CMK (cell line): ENCODE data around the gene ACSF2.

ENCODE experiments used
- DNase-seq: peaks from one replicate; pipeline ENCODE4 v3.0.0-alpha.2; 2010; ENCODE audit warnings: low read depth

The ACSF2 gene

DNA sequence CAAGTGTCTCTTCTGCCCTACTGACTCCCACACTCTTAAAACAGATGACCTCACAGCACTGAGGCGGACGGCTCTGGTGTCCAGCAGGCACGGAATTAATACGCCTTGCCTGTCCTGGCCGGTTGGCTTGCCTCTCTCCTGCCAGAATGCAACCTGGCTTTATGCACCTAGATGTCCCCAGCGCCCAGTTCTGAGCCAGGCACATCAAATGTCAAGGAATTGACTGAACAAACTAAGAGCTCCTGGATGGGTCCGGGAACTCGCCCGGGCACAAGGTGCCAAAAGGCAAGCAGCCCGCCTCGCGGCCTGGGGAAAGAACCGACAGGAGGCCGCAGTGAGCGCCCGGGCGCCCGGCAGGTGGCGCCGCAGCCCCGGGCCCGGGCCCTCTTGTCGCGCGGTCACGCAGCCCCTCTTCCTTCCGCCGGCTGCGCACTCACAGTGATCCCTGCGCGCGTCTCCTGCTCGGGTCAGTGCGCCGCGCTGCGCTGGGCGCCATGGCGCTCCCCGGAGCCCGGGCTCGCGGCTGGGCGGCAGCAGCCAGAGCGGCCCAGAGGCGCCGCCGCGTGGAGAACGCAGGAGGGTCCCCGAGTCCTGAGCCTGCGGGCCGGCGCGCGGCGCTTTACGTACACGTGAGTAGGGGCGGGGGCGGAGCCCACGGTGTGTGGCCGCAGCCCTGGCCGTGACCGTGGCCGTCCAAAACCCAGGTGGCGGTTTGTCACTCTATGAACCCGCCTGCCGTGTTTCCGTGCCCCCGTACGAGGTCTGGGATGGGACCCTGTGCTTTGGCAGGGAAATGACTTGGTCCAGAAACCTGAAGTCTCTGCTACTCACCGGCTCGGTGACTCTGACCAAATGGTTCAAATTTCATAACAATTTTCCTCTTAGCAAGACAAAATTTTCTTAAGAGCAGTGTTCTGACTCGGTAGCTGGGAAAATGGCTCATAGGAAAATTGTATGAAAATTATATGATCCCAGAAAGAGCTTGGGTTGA is 52.7 kb downstream of the ACSF2 start, which contains the start of gene RSAD1:
Gene RSAD1, plus strand, starts transcription at position 470 of the 991 bp plus-strand sequence. Its CDS starts 25 bp downstream, at position 495.
- DNase-seq: peak; percentile 89

GRCh38 chr17:50479522-50480141 is 53.6 kb downstream of the ACSF2 start:
- DNase-seq: peak; percentile 82

DNA sequence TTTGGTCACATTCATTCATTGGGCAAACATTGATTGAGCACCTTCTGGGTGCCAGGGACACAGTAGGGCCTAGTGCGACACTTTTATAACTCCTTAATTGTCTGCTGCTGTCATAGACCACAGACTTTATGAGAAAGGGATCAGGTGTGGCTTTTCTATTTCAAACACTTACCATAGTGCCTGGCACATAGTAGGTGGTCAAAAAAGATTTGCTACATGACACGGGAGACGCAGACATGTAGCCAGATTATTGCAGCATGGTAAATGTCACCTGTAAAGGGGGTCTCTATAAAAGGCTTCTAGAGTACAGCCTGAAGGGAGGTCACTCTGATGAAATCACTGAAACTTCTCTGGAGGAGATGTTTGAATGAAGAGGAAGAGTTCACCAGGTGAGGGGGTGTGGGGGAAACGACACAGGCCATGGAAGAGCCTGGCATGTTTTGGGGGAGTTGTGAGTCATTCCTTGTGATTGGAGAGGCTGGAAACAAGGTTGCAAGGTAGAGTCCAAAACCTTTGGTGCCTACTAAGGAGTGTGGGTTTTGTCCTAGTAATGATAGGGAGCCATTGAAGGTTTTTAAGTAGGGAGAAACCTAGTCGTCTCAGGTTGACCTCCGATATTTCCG is 54.2 kb downstream of the ACSF2 start:
- no peak for DNase-seq

- no peak for DNase-seq
Observed at GRCh38 chr17:50480854-50481490, 55.0 kb downstream of the ACSF2 start.

DNA sequence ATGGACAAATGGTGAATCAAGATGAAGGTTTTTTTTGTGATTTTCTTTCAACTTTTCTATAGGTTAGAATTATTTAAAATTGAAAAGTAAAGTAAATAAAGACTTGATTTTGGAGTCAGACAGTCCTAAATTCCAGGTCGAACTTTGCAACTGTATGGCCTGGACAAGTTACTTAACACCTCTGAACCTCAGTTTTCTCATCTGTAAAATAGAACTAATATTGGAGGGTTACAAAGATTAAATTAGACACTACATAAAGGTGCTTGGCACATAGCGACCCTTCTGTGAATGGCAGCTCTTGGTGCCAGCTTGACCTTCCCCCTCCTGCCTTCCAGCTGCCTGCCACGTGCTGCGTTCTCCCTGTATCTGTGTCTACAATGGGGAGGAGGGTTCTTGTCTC is 55.6 kb downstream of the ACSF2 start:
- DNase-seq: no peak

DNA sequence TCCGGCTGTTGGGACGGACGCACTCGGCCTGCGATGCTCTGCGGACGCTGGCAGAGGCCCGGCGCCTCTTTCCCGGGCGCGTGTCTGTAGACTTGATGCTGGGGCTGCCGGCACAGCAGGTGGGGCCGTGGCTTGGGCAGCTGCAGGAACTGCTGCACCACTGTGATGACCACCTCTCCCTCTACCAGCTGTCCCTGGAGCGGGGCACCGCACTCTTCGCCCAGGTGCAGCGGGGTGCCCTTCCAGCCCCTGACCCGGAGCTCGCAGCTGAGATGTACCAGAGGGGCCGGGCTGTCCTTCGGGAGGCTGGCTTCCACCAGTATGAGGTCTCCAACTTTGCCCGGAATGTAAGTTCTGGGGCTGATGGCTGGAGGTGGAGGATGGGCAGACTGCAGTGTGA is 56.1 kb downstream of the ACSF2 start:
- no peak for DNase-seq

GRCh38 chr17:50482516-50482915 is 56.5 kb downstream of the ACSF2 start:
- DNase-seq: peak; percentile 47

GRCh38 chr17:50483266-50483665 is 57.2 kb downstream of the ACSF2 start:
- no peak for DNase-seq

- DNase-seq: no peak
Observed at GRCh38 chr17:50484386-50485155, 58.6 kb downstream of the ACSF2 start.

GRCh38 chr17:50487213-50488096 is 61.4 kb downstream of the ACSF2 start:
- DNase-seq: no peak

- DNase-seq: no peak
Observed at GRCh38 chr17:50488880-50489279, 62.9 kb downstream of the ACSF2 start.

- DNase-seq: no peak
Observed at GRCh38 chr17:50491505-50491904, 65.5 kb downstream of the ACSF2 start.

- DNase-seq: no peak
Observed at GRCh38 chr17:50492214-50492613, 66.2 kb downstream of the ACSF2 start.

DNA sequence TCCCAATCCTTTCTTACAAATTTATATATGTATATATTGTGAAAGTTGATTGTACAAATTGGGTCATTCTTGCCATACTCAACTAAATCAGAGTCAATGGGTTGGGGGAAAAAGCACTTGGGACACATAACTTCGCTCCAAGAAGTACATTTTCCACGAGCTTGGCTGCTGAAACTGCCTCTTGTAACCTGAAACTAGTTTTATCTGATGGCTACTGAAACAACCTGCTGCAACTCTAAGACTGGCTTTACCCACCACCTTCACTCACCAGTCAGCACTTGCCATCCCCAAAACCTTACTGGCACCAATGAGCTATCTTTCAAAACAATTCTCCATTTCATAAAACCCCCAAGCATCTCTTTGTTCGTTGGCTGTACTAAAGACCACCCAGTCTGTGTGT is 67.7 kb downstream of the ACSF2 start:
- no peak for DNase-seq

- DNase-seq: no peak
Observed at GRCh38 chr17:50495217-50495823, 69.3 kb downstream of the ACSF2 start.

DNA sequence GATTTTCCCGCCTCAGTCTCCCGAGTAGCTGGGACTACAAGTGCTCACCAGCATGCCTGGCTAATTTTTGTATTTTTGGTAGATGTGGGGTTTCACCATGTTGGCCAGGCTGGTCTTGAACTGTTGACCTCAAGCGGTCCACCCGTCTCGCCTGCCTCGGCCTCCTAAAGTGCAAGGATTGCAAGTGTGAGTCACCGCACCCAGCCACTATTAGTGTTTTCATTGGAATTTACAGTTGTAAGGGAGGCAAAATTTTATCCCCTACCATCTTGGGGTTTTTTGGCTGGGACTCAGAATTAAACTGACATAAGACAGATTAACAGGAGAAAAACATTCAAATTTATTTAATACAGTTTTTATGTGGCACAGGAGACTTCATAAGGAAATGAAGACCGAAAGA is 69.9 kb downstream of the ACSF2 start:
- DNase-seq: no peak

DNA sequence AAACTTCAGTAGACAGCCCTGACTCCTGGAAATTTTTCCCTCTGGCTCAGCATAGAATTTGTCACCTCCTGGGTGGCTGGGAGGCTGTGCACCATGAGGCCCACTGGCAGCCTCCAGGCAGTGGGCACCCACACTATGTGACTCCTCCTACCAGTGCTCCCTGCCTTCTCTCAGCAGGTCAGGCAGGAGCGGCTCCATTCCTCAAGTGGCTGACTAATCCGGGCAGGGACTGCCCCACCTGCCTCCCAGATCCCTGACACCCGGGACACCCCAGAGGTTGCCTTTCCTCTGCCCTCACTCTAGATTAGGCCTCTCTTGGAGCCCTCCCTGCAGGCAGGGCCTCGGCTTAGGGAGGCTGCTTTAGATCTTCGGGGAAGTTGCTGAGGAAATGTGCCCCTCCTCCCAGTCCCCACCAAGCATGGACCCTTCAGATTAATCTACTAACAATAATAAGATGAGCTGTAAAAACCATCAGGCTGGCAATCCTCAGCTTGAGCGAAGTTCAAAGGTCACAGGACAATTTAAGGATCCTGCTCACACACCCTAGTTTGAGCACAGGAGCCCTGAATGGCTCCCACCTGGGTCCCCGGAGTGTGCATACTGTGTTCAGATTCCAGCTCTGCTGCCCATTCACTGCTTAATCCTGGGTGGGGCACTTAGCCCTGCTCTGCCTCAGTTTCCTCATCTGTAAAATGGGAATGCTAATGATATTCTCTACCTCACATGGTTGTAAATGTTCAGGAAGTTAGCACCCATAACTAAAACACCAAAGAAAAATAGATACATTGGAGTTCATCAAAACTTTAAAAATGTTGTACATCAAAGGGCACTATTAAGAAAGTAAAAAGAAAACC is 72.2 kb downstream of the ACSF2 start:
- no peak for DNase-seq

- DNase-seq: no peak
Observed at GRCh38 chr17:50499270-50499669, 73.3 kb downstream of the ACSF2 start.

DNA sequence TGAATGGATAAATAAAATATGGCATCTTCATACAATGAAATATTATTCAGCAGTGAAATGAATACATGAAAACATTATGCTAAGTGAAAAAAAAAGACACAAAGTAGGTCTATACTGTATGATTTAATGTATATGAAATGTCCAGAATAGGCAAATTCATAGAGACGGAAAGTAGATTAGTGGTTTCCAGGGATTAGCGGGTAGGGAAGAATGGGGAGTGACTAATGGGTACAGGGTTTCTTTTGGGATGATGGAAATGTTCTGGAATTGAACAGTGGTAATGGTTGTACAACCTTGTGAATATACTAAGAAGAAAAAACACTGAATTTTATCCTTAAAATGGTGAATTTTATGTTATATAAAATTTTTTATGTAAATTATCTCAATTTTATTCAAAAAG is 73.7 kb downstream of the ACSF2 start:
- no peak for DNase-seq
